ENCODE data around the gene MAEA. TPM values are rescaled to one million over a fixed set of nuclear protein-coding genes. Genes with fewer than 3 reads are reported as not detected.

The MAEA gene
- total and polyA plus RNA-seq, 12 donors, result 39.1 to 72.8 (median 50.3) TPM

DNA sequence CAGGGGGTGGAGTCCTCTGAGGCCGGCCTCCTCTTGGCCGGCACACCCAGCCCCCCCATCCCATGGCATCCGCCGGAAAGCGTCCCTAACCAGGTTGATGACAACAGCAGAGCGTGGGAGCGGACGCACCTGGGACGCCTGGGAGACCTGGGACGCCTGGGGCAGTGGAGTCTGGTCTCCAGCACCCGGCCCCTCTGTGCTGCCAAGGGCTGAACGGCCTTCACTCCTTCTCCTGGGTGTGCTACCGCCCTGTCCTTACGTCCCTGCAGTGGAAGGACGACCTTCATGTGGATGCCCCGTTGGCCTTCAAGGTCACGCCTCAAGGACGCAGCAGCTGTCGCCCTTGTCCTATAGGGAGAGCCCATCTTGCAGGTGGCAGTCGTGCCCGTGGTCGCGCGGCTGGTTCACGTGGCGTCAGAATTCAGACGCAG lies 89.7 kb downstream of the MAEA start:
- Histone ChIP-seq H3K4me3 (no peak overlapping the region), H3K36me3 (peaks cover 0 to 71% (median 11%) of the 10 kb centered on the region in 9 donors)

DNA sequence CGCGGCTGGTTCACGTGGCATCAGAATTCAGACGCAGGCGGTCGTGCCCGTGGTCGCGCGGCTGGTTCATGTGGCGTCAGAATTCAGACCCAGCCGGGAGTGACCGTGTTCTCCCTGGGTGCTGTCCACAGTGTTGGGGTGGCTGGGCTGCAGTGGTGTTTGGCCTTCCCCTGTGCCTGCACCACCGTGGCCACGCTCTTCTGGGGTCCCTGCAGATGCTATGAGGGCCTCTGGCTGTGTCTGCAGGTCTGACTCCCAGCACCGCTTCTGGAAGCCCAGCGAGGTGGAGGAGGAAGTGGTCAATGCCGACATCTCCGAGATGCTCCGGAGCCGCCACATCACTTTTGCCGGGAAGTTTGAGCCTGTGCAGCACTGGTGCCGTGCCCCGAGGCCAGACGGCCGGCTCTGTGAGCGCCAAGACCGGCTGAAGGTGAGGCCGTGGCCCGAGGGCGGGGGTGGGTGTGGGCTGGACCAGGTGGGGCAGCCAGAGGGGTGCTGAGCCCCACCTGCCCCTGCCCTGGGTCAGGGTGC lies 90.2 kb downstream of the MAEA start:
- no peak overlapping the region for H3K27ac ChIP-seq
- DNase-seq (peak in 1 of 2 donors; percentile 8), ATAC-seq (no peak)
- intact Hi-C loops (cut with DNase I), result no loop called here
- whole genome bisulfite sequencing, 2 donors, result 90 to 91% methylated on average over 21 to 24 of the region's 31 CpGs
- TF ChIP-seq, protein P1, sequence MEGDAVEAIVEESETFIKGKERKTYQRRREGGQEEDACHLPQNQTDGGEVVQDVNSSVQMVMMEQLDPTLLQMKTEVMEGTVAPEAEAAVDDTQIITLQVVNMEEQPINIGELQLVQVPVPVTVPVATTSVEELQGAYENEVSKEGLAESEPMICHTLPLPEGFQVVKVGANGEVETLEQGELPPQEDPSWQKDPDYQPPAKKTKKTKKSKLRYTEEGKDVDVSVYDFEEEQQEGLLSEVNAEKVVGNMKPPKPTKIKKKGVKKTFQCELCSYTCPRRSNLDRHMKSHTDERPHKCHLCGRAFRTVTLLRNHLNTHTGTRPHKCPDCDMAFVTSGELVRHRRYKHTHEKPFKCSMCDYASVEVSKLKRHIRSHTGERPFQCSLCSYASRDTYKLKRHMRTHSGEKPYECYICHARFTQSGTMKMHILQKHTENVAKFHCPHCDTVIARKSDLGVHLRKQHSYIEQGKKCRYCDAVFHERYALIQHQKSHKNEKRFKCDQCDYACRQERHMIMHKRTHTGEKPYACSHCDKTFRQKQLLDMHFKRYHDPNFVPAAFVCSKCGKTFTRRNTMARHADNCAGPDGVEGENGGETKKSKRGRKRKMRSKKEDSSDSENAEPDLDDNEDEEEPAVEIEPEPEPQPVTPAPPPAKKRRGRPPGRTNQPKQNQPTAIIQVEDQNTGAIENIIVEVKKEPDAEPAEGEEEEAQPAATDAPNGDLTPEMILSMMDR (IDR thresholded peaks at IDR 0.05), result no peak
- no peaks in the 10 kb centered on the region for H3K9me3 ChIP-seq
- H3K4me1 ChIP-seq, result no peaks in the 10 kb centered on the region
- peaks cover 0 to 72% (median 11%) of the 10 kb centered on the region in 9 donors for H3K36me3 ChIP-seq
- H3K27me3 ChIP-seq, result no peaks in the 10 kb centered on the region
- H3K4me3 ChIP-seq, result no peak overlapping the region

More for the DNA sequence above, 89.7 kb downstream of the MAEA start:
- no peaks in the 10 kb centered on the region for H3K27me3 ChIP-seq
- DNase-seq (peak in 1 of 2 donors; percentile 5), ATAC-seq (no peak)
- H3K9me3 ChIP-seq, result no peaks in the 10 kb centered on the region
- H3K4me1 ChIP-seq, result no peaks in the 10 kb centered on the region
- TF ChIP-seq, protein P1 (IDR thresholded peaks at IDR 0.05), result no peak
- intact Hi-C loops (cut with DNase I), result no loop called here
- 88 to 89% methylated on average over 26 of the region's 27 CpGs for whole genome bisulfite sequencing, 2 donors
- no peak overlapping the region for H3K27ac ChIP-seq

DNA sequence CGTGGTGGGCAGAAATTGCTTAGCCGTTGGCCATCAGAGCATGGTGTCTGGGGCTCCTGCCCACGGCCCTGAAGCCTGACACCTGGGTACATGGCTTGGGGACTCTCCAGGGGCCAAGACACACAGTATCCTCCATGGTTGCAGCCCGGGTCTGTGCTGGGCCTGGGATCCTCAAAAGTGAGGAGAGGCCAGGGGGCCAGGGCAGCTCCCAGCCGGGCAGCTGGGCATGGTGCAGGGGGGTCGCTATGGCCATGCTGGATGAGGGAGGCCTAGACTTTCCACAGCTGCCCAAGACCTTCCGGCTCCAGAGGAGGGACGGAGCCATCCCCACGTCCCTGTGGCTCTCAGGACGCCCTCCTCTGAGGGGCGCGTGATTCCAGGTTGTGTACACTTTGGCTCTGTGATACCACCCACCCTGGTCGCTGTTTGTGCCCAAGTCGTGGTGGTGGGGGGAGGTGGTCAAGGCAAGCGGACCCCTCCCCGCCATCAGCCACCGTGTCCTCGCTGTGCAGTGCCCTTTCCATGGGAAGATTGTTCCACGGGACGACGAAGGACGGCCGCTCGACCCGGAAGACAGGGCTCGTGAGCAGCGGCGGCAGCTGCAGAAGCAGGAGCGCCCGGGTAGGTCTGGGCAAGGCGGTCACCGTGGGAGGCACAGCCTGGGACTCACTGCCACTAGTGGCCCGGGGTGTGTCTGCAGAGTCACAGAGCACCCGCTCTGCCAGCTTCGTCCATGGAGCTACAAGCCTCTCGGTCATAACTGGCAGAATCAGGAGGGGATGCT lies 90.9 kb downstream of the MAEA start:
- H3K4me1 ChIP-seq, result no peaks in the 10 kb centered on the region
- peak in 1 of 2 donors; percentile 10 for DNase-seq
- no peaks in the 10 kb centered on the region for H3K9me3 ChIP-seq
- no peak overlapping the region for H3K27ac ChIP-seq
- no peak for ATAC-seq
- H3K4me3 ChIP-seq, result no peak overlapping the region
- H3K36me3 ChIP-seq, result peaks cover 0 to 72% (median 7%) of the 10 kb centered on the region in 9 donors
- TF ChIP-seq, protein P1 (IDR thresholded peaks at IDR 0.05), result no peak
- intact Hi-C loops (cut with DNase I), result no loop called here
- H3K27me3 ChIP-seq, result no peaks in the 10 kb centered on the region
- WGBS, 2 donors, result 90 to 91% methylated on average over 36 of the region's 36 CpGs

DNA sequence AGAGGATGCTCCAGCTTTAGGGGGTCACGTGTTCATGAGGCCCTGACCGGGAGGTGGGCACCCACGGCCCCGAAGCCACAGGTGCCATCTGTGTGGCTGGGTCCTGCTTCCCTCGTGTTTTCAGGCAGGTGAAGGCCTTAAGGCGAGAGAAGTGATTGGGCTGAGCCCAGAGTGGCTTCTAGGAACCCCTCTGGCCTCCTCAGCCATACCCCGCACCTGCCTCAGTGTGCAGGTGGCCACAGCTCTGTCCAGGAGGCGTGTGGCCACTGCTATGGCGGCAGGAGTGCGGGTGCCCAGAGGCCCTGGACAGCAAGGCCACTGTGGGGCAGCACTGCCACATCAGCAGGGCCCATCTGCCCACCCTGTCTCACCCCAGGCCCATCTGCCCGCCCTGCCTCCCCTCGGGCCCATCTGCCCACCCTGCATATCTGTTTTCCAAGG lies 91.5 kb downstream of the MAEA start:
- H3K4me1 ChIP-seq, result no peaks in the 10 kb centered on the region
- peak in 1 of 2 donors; percentile 7 for DNase-seq
- peaks cover 0 to 72% (median under 1%) of the 10 kb centered on the region in 9 donors for H3K36me3 ChIP-seq

More for the DNA sequence above, 91.5 kb downstream of the MAEA start:
- Histone ChIP-seq H3K9me3 (no peaks in the 10 kb centered on the region), H3K27ac (no peak overlapping the region), H3K27me3 (no peaks in the 10 kb centered on the region), H3K4me3 (no peak overlapping the region)
- intact Hi-C loops (cut with DNase I), result no loop called here
- ATAC-seq, result no peak
- WGBS, 2 donors, result 94 to 96% methylated on average over 12 of the region's 12 CpGs
- TF ChIP-seq, protein P1 (IDR thresholded peaks at IDR 0.05), result no peak
